Measurements from ENCODE around the gene GLRX3. TPM values are rescaled to one million over a fixed set of nuclear protein-coding genes. Genes with fewer than 3 reads are reported as not detected.

The GLRX3 gene
- polyA plus RNA-seq, 1 of the 3 experiments (the other 2 are of a cell fraction): 93.8 TPM

- Histone ChIP-seq H3K4me2 (no peak overlapping the region), H3F3A (replicated peaks; ENCODE audit: insufficient read depth) (no peaks in the 10 kb centered on the region), H3K9me2 (no peaks in the 10 kb centered on the region), H3K27ac (ENCODE audit: low read depth in 2 of 2, low read length in 1 of 2) (no peak overlapping the region), H2AFZ (ENCODE audit: low read depth) (no peak overlapping the region), H3K27me3 (ENCODE audit: insufficient read depth) (no peaks in the 10 kb centered on the region), H3K4me3 (ENCODE audit: low read depth in 2 of 2, low read length in 1 of 2) (no peak overlapping the region), H4K20me1 (ENCODE audit: insufficient read depth) (no peaks in the 10 kb centered on the region), H3K79me2 (ENCODE audit: insufficient read depth) (no peaks in the 10 kb centered on the region), H3K9me3 (no peaks in the 10 kb centered on the region), H3K36me3 (replicated peaks in 1 of 2; ENCODE audit: control insufficient read depth in 1 of 2, insufficient read depth in 2 of 2, low read length in 1 of 2) (no peaks in the 10 kb centered on the region), H3K9ac (no peak overlapping the region), H3K4me1 (ENCODE audit: control insufficient read depth in 1 of 2, insufficient read depth in 2 of 2, low read depth in 1 of 2, low read length in 1 of 2) (no peaks in the 10 kb centered on the region; a peak in 1 of 4 replicates)
- WGBS (ENCODE audit: low lambda C conversion rate): 30% methylated on average over 3 of the region's 9 CpGs
- DNase-seq: no peak
- TF ChIP-seq GABPA (IDR thresholded peaks at IDR 0.05; ENCODE audit: low read depth) (no peak), CTCF (IDR thresholded peaks at IDR 0.05) (no peak), EP300 (IDR thresholded peaks at IDR 0.05; ENCODE audit: borderline replicate concordance in 1 of 2, low read depth in 1 of 2, low read length in 1 of 2) (no peak)
- CTCF ChIA-PET: no interaction called here
- POLR2A ChIA-PET: no interaction called here
These were observed 82.7 kb downstream of the GLRX3 start for GRCh38 chr10:130218936-130219335.

- Histone ChIP-seq H3K4me1 (ENCODE audit: control insufficient read depth in 1 of 2, insufficient read depth in 2 of 2, low read depth in 1 of 2, low read length in 1 of 2) (no peaks in the 10 kb centered on the region; a peak in 1 of 4 replicates), H3K27me3 (ENCODE audit: insufficient read depth) (no peaks in the 10 kb centered on the region), H3K9me2 (no peaks in the 10 kb centered on the region), H3K79me2 (ENCODE audit: insufficient read depth) (no peaks in the 10 kb centered on the region), H3K27ac (ENCODE audit: low read depth in 2 of 2, low read length in 1 of 2) (no peak overlapping the region), H3K9ac (no peak overlapping the region), H4K20me1 (ENCODE audit: insufficient read depth) (no peaks in the 10 kb centered on the region), H3K36me3 (replicated peaks in 1 of 2; ENCODE audit: control insufficient read depth in 1 of 2, insufficient read depth in 2 of 2, low read length in 1 of 2) (no peaks in the 10 kb centered on the region), H2AFZ (ENCODE audit: low read depth) (no peak overlapping the region), H3K4me3 (ENCODE audit: low read depth in 2 of 2, low read length in 1 of 2) (no peak overlapping the region), H3K4me2 (no peak overlapping the region), H3F3A (replicated peaks; ENCODE audit: insufficient read depth) (no peaks in the 10 kb centered on the region), H3K9me3 (no peaks in the 10 kb centered on the region)
- ChIA-PET POLR2A (no interaction called here), CTCF (no interaction called here)
- DNase-seq: no peak
- 39% methylated on average over 14 of the region's 19 CpGs for WGBS (ENCODE audit: low lambda C conversion rate)
- TF ChIP-seq IRF3 (IDR thresholded peaks at IDR 0.05; ENCODE audit: low read depth, low read length) (no peak), EP300 (IDR thresholded peaks at IDR 0.05; ENCODE audit: borderline replicate concordance in 1 of 2, low read depth in 1 of 2, low read length in 1 of 2) (no peak), NRF1 (IDR thresholded peaks at IDR 0.05; ENCODE audit: low read depth, low read length) (no peak), USF2 (IDR thresholded peaks at IDR 0.05; ENCODE audit: borderline replicate concordance, low read depth, low read length) (no peak), ELF1 (IDR thresholded peaks at IDR 0.05) (no peak), RFX5 (IDR thresholded peaks at IDR 0.05; ENCODE audit: low read length) (no peak), ZBTB33 (IDR thresholded peaks at IDR 0.05; ENCODE audit: borderline replicate concordance, low read depth) (no peak), FOXM1 (IDR thresholded peaks at IDR 0.05; ENCODE audit: low read depth) (no peak), RXRA (IDR thresholded peaks at IDR 0.05; ENCODE audit: borderline replicate concordance, low read depth) (no peak), MEF2A (IDR thresholded peaks at IDR 0.05; ENCODE audit: borderline replicate concordance, low read depth) (no peak), TEAD4 (IDR thresholded peaks at IDR 0.05; ENCODE audit: borderline replicate concordance, insufficient read depth) (no peak), SIN3A (IDR thresholded peaks at IDR 0.05; ENCODE audit: borderline replicate concordance, low read depth, low read length) (no peak), JUND (IDR thresholded peaks at IDR 0.05) (no peak), MAX (IDR thresholded peaks at IDR 0.05; ENCODE audit: low read depth) (no peak), GABPA (IDR thresholded peaks at IDR 0.05; ENCODE audit: low read depth) (no peak), POLR2AphosphoS5 (IDR thresholded peaks at IDR 0.05; ENCODE audit: low read depth, low read length) (no peak), TCF12 (IDR thresholded peaks at IDR 0.05) (no peak), CTCF (IDR thresholded peaks at IDR 0.05) (no peak)
These were observed 84.3 kb downstream of the GLRX3 start for GRCh38 chr10:130220251-130221185.
